Testis (tissue), 3 donors: Measurements from ENCODE around the gene AGER. TPM values are rescaled to one million over a fixed set of nuclear protein-coding genes. Genes with fewer than 3 reads are reported as not detected.

ENCODE experiments used
- DNase-seq: peaks from one replicate; pipeline ENCODE4 v3.0.0-alpha.2; 2019
- H3K27ac ChIP-seq, 2 donors: fragments of 200-600 bp; sonication (generic); one replicate each; pipeline ENCODE4 v1.5.1; 2019
- H3K27me3 ChIP-seq: fragments of 200-600 bp; sonication (generic); one replicate; pipeline ENCODE4 v1.5.1; 2019
- H3K36me3 ChIP-seq: fragments of 200-600 bp; sonication (generic); one replicate; pipeline ENCODE4 v1.5.1; 2017; ENCODE audit warnings: low read depth; ENCODE audit errors: missing control alignments
- H3K4me1 ChIP-seq: fragments of 200-600 bp; sonication (generic); one replicate; pipeline ENCODE4 v1.5.1; 2019
- H3K4me3 ChIP-seq, 2 donors: fragments of 200-600 bp; sonication (generic); one replicate each; pipeline ENCODE4 v1.5.1; 2017 to 2019
- H3K9me3 ChIP-seq: fragments of 200-600 bp; sonication (generic); one replicate; pipeline ENCODE4 v1.5.1; 2017
- POLR2A ChIP-seq: fragments of 450-650 bp; IDR thresholded peaks from one replicate; pipeline ENCODE4 v1.6.1; 2017; ENCODE audit warnings: antibody characterized with exemption, mild to moderate bottlenecking, moderate library complexity
- WGBS, 2 donors: methylation state at CpG; one replicate each; pipeline ENCODE4 v1.1.5; 2018; 5-methylcytosine and 5-hydroxymethylcytosine counted together
- intact Hi-C: fragments of 100-400 bp; cut with DNase I; formaldehyde crosslinking; loops from one replicate; pipeline ENCODE4 v1.15.1; 2023; ENCODE audit warnings: low total_unique reads
- polyA plus RNA-seq: library from polyadenylated mRNA; stranded (reverse); fragments of 350-450 nt; fragmentation: Illumina TruSeq; extraction: RNeasy Lipid Tissue Mini Kit (QIAGEN cat#74804); gene quantifications from one replicate; pipeline ENCODE4 v1.2.3, GENCODE V29; 2014; ENCODE audit warnings: low read depth, low replicate concordance; ENCODE audit not compliant: insufficient read depth
- total RNA-seq, 2 donors: library from RNA; depleted of rRNA; stranded (reverse); fragments of >200 nt; gene quantifications; one replicate each; pipeline ENCODE4 v1.2.3, GENCODE V29; 2016
- TF ChIP-seq, protein P1 (sequence below), 3 experiments: fragments of 450-650 bp in 2 of 3; fragments of 200-600 bp in 1 of 3; sonication (generic) in 1 of 3; IDR thresholded peaks; one replicate each; pipeline ENCODE4 v1.5.1; 2016 to 2019; ENCODE audit warnings: antibody characterized with exemption in 3 of 3, mild to moderate bottlenecking in 2 of 3, moderate library complexity in 1 of 3

Gene AGER
- total and polyA plus RNA-seq, 3 donors from 2014 or later: 5.8 to 8.6 (median 7.8) TPM

GRCh38 chr6:32174416-32174815, 9.6 kb downstream of the AGER start:
- intact Hi-C loops: no loop called here
- H3K4me1 ChIP-seq: peaks cover 33% of the 10 kb centered on the region
- H3K27ac ChIP-seq: no peak overlapping the region
- DNase-seq: no peak
- TF ChIP-seq POLR2A: no peak
- TF ChIP-seq, protein P1, sequence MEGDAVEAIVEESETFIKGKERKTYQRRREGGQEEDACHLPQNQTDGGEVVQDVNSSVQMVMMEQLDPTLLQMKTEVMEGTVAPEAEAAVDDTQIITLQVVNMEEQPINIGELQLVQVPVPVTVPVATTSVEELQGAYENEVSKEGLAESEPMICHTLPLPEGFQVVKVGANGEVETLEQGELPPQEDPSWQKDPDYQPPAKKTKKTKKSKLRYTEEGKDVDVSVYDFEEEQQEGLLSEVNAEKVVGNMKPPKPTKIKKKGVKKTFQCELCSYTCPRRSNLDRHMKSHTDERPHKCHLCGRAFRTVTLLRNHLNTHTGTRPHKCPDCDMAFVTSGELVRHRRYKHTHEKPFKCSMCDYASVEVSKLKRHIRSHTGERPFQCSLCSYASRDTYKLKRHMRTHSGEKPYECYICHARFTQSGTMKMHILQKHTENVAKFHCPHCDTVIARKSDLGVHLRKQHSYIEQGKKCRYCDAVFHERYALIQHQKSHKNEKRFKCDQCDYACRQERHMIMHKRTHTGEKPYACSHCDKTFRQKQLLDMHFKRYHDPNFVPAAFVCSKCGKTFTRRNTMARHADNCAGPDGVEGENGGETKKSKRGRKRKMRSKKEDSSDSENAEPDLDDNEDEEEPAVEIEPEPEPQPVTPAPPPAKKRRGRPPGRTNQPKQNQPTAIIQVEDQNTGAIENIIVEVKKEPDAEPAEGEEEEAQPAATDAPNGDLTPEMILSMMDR (IDR thresholded peaks at IDR 0.05): no peak
- no peaks in the 10 kb centered on the region for H3K9me3 ChIP-seq
- H3K36me3 ChIP-seq: no peaks in the 10 kb centered on the region
- H3K4me3 ChIP-seq: no peak overlapping the region
- H3K27me3 ChIP-seq: no peaks in the 10 kb centered on the region
- 80 to 88% methylated on average over 1 of the region's 1 CpG for WGBS, 2 donors

- intact Hi-C loops: no loop called here
- H3K36me3 ChIP-seq: no peaks in the 10 kb centered on the region
- H3K4me1 ChIP-seq: peaks cover 33% of the 10 kb centered on the region
- no peak overlapping the region for H3K4me3 ChIP-seq
- TF ChIP-seq, protein P1 (IDR thresholded peaks at IDR 0.05): no peak
- no peak overlapping the region for H3K27ac ChIP-seq
- no peak for DNase-seq
- 78 to 81% methylated on average over 4 of the region's 4 CpGs for WGBS, 2 donors
- no peaks in the 10 kb centered on the region for H3K9me3 ChIP-seq
- no peaks in the 10 kb centered on the region for H3K27me3 ChIP-seq
These were observed 10.9 kb downstream of the AGER start for GRCh38 chr6:32173051-32173727.

- intact Hi-C loops: no loop called here
- Histone ChIP-seq H3K27me3 (no peaks in the 10 kb centered on the region), H3K27ac (no peak overlapping the region)
These were observed 12.8 kb downstream of the AGER start for GRCh38 chr6:32171234-32171633.

DNA sequence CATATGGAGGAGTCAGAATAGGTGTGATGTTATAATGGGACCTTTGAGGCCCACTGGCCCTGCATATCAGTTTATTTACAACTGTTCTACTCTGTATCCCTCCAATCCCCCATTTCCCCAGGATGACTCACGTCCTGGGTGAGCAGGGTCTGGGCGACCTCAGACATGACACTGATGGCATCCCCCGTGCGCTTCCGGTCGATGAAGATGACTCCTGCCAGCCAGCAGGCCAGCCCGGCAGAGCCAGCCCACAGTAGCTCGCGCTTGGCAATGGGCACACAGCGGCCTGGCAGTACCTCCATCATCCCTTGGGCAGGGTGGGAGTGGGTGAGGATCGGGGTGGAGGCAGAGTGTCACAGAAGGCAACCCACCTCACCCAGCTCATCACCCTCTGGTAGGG, 13.8 kb downstream of the AGER start:
- H3K4me1 ChIP-seq: peaks cover 20% of the 10 kb centered on the region
- no peak overlapping the region for H3K27ac ChIP-seq
- H3K9me3 ChIP-seq: no peaks in the 10 kb centered on the region
- no peak overlapping the region for H3K4me3 ChIP-seq
- no peaks in the 10 kb centered on the region for H3K27me3 ChIP-seq
- no peak for TF ChIP-seq POLR2A
- TF ChIP-seq, protein P1 (IDR thresholded peaks at IDR 0.05): no peak
- intact Hi-C loops: no loop called here
- 91 to 95% methylated on average over 11 of the region's 11 CpGs for WGBS, 2 donors
- no peak for DNase-seq
- no peaks in the 10 kb centered on the region for H3K36me3 ChIP-seq

More at GRCh38 chr6:32171234-32171633, 12.8 kb downstream of the AGER start:
- 92 to 95% methylated on average over 6 of the region's 6 CpGs for WGBS, 2 donors
- Histone ChIP-seq H3K36me3 (no peaks in the 10 kb centered on the region), H3K4me3 (no peak overlapping the region), H3K9me3 (no peaks in the 10 kb centered on the region), H3K4me1 (peaks cover 22% of the 10 kb centered on the region)
- TF ChIP-seq, protein P1 (IDR thresholded peaks at IDR 0.05): no peak
- no peak for TF ChIP-seq POLR2A
- DNase-seq: no peak
